ENCODE data around the gene REXO1. TPM values are rescaled to one million over a fixed set of nuclear protein-coding genes. Genes with fewer than 3 reads are reported as not detected.

The REXO1 gene
- total RNA-seq, 1 experiment from 2014 or later: 52.2 TPM

DNA sequence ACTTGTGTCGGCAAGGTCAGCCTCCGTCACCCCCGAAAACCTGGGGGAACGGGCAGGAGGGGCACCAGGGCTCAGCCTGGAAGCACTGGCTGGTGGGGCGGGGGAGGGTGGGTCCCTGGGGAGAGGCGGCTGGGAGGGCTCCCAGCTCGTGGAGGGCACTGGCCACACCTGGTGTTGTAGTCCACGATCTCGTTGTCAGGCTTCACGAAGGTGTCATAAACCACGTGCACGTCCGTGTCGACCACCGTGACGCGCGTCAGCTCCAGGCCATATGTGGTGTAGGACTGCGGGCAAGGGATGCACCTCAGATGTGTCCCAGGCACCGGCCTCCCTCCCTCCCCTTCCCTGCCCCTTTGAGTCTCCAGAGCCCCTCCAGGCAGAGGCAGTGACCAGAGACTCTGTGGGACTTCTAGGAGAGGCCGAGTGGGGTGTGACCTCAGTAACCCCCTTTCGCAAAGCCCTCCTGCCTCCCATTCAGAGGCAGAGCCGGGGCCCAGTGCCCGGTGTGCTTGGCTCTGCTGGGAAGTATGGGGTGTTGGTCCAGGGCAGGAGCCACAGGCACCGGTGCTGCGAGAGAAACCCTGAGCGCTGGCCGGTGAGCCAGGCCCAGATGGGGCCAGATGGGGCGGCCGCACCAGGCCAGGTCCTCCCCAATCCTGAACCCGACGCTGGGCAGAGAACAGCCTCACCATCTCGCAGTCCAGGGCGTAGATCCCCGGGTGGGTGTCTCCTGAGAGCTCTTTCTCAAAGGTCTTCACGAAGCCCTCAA lies 31.6 kb downstream of the REXO1 start:
- H3K9me3 ChIP-seq (ENCODE audit: control insufficient read depth in 1 of 2, insufficient read depth in 1 of 2, low read depth in 1 of 2, low read length in 2 of 2): no peaks in the 10 kb centered on the region
- RAD21 ChIA-PET (ENCODE audit: low non-redundant PET in 1 of 2, low total read pairs in 2 of 2, uncharacterized antibody in 2 of 2, unreplicated experiment in 2 of 2): no interaction called here
- POLR2A ChIA-PET: no interaction called here
- no peaks in the 10 kb centered on the region for H3K9me2 ChIP-seq (ENCODE audit: insufficient read depth)
- no peak overlapping the region for H3K27ac ChIP-seq (ENCODE audit: low read depth, low read length)
- BruUV-seq (replicated peaks): no TSS peak
- ATAC-seq (no peak), DNase-seq (ENCODE audit: low read depth, low spot score) (no peak)
- H3K79me2 ChIP-seq (ENCODE audit: insufficient read depth, low read length): no peaks in the 10 kb centered on the region
- H3K9ac ChIP-seq (ENCODE audit: low read length): no peak overlapping the region
- CTCF ChIA-PET: no interaction called here
- H3K27me3 ChIP-seq (ENCODE audit: insufficient read depth, low read length): no peaks in the 10 kb centered on the region
- no peak overlapping the region for H2AFZ ChIP-seq (ENCODE audit: low read depth, low read length, poor library complexity, severe bottlenecking)
- H4K20me1 ChIP-seq (ENCODE audit: insufficient read depth): no peaks in the 10 kb centered on the region
- H3K4me3 ChIP-seq (replicated peaks in 1 of 2; ENCODE audit: low read depth in 1 of 2, low read length in 2 of 2): no peak overlapping the region
- intact Hi-C loops (cut with micrococcal nuclease): loop anchor here (10.0 kb wide), 1 partner anchor 212 kb away; the partner anchor contains the start of gene UQCR11
- peaks cover 9 to 20% of the 10 kb centered on the region in 2 experiments for H3K4me1 ChIP-seq (ENCODE audit: control insufficient read depth in 1 of 2, insufficient read depth in 2 of 2, low read length in 2 of 2)
- TF ChIP-seq CBX3 (IDR thresholded peaks at IDR 0.05; ENCODE audit: low read depth): no peak
- H3K4me2 ChIP-seq (ENCODE audit: low read length): no peak overlapping the region
- H3K36me3 ChIP-seq (ENCODE audit: control insufficient read depth in 1 of 2, insufficient read depth in 2 of 2, low read length in 2 of 2): peaks cover 12 to 22% of the 10 kb centered on the region in 2 experiments

DNA sequence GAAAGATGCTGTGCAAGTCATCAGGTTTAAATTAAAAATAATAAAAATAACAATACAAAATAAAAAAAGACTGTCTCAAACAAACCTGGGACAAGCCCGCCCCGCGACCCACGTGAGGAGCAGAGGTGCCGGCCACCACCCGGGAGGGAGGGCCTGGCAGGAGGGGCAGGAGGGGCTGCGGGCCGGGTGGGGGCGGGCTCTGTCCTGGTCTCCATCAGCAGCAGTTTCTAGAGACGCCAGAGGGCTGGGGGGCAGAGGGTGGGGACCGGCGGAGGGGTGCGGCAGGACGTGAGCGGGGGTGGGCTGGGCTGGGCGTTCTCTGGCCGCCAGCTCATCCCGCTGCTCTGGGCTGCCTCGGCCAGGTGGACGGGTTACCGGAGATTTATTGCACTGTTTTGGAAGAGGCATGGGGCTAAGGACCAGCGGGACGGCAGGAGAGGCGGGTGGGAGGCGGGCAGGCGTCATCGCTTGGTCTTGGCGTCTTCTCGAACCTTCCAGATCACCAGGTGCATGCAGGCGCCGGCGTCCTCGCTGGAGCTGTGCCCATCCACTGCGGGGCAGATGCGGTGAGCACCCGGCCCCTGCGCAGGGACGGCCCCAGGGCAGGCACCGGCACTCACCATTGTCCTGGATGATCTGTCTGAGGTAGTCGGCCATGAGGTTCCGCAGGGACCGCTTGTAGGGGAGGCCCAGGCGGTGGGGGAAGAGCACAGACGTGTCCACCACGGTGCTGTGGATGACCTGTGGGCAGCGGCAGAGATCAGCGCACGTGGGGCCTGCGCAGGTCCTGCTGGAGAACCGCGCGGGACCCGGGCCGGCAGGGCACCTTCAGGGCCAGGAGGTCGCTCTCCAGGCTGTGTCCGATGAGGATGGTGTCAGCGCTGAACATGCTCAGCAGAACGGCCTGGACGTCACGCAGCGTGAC lies 32.4 kb downstream of the REXO1 start:
- RAD21 ChIA-PET (ENCODE audit: low non-redundant PET in 1 of 2, low total read pairs in 2 of 2, uncharacterized antibody in 2 of 2, unreplicated experiment in 2 of 2): no interaction called here
- H3K9me3 ChIP-seq (ENCODE audit: control insufficient read depth in 1 of 2, insufficient read depth in 1 of 2, low read depth in 1 of 2, low read length in 2 of 2): no peaks in the 10 kb centered on the region
- no peak for DNase-seq (ENCODE audit: low read depth, low spot score)
- CTCF ChIA-PET: no interaction called here
- H4K20me1 ChIP-seq (ENCODE audit: insufficient read depth): no peaks in the 10 kb centered on the region
- intact Hi-C loops (cut with micrococcal nuclease): loop anchor here (10.0 kb wide), 1 partner anchor 211 kb away; the partner anchor contains the start of gene UQCR11
- no peaks in the 10 kb centered on the region for H3K9me2 ChIP-seq (ENCODE audit: insufficient read depth)
- H3K4me3 ChIP-seq (replicated peaks in 1 of 2; ENCODE audit: low read depth in 1 of 2, low read length in 2 of 2): no peak overlapping the region
- H3K4me1 ChIP-seq (ENCODE audit: control insufficient read depth in 1 of 2, insufficient read depth in 2 of 2, low read length in 2 of 2): peaks cover 14 to 28% of the 10 kb centered on the region in 2 experiments
- no peak overlapping the region for H2AFZ ChIP-seq (ENCODE audit: low read depth, low read length, poor library complexity, severe bottlenecking)
- no peak overlapping the region for H3K9ac ChIP-seq (ENCODE audit: low read length)
- H3K27me3 ChIP-seq (ENCODE audit: insufficient read depth, low read length): no peaks in the 10 kb centered on the region
- H3K27ac ChIP-seq (ENCODE audit: low read depth, low read length): no peak overlapping the region
- BruUV-seq (replicated peaks): no TSS peak
- no peak for ATAC-seq
- H3K4me2 ChIP-seq (ENCODE audit: low read length): no peak overlapping the region
- H3K79me2 ChIP-seq (ENCODE audit: insufficient read depth, low read length): no peaks in the 10 kb centered on the region
- H3K36me3 ChIP-seq (ENCODE audit: control insufficient read depth in 1 of 2, insufficient read depth in 2 of 2, low read length in 2 of 2): peaks cover 12 to 22% of the 10 kb centered on the region in 2 experiments
- POLR2A ChIA-PET: no interaction called here
- TF ChIP-seq, protein P1, sequence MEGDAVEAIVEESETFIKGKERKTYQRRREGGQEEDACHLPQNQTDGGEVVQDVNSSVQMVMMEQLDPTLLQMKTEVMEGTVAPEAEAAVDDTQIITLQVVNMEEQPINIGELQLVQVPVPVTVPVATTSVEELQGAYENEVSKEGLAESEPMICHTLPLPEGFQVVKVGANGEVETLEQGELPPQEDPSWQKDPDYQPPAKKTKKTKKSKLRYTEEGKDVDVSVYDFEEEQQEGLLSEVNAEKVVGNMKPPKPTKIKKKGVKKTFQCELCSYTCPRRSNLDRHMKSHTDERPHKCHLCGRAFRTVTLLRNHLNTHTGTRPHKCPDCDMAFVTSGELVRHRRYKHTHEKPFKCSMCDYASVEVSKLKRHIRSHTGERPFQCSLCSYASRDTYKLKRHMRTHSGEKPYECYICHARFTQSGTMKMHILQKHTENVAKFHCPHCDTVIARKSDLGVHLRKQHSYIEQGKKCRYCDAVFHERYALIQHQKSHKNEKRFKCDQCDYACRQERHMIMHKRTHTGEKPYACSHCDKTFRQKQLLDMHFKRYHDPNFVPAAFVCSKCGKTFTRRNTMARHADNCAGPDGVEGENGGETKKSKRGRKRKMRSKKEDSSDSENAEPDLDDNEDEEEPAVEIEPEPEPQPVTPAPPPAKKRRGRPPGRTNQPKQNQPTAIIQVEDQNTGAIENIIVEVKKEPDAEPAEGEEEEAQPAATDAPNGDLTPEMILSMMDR (IDR thresholded peaks at IDR 0.05 in 2 of 3, conservative IDR thresholded peaks at IDR 0.05 in 1 of 3; ENCODE audit: borderline replicate concordance in 1 of 3, insufficient read depth in 1 of 3, low read depth in 2 of 3, low read length in 2 of 3): no peak
- TF ChIP-seq, protein P2, sequence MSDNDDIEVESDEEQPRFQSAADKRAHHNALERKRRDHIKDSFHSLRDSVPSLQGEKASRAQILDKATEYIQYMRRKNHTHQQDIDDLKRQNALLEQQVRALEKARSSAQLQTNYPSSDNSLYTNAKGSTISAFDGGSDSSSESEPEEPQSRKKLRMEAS (IDR thresholded peaks at IDR 0.05): no peak
- TF ChIP-seq ZNF274 (IDR thresholded peaks at IDR 0.05; ENCODE audit: low read depth, low read length): no peak
- TF ChIP-seq ZBTB33 (IDR thresholded peaks at IDR 0.05; ENCODE audit: extremely low read depth, insufficient replicate concordance, low read length): no peak
- no peak for TF ChIP-seq YY1 (IDR thresholded peaks at IDR 0.05; ENCODE audit: extremely low read depth, insufficient replicate concordance, low read depth, low read length)
- TF ChIP-seq FOSL1 (IDR thresholded peaks at IDR 0.05; ENCODE audit: low read depth): no peak
- no peak for TF ChIP-seq SRF (IDR thresholded peaks at IDR 0.05; ENCODE audit: low read depth)
- no peak for TF ChIP-seq SP1 (IDR thresholded peaks at IDR 0.05; ENCODE audit: low read depth)
- no peak for TF ChIP-seq POLR2A (IDR thresholded peaks at IDR 0.05; ENCODE audit: borderline replicate concordance, extremely low read depth, insufficient read depth, insufficient read length)
- TF ChIP-seq JUND (IDR thresholded peaks at IDR 0.05): no peak
- TF ChIP-seq EZH2phosphoT487 (IDR thresholded peaks at IDR 0.05; ENCODE audit: borderline replicate concordance): no peak
- no peak for TF ChIP-seq RAD21 (IDR thresholded peaks at IDR 0.05; ENCODE audit: low read depth)
- no peak for TF ChIP-seq POLR2AphosphoS5 (IDR thresholded peaks at IDR 0.05; ENCODE audit: low read depth, low read length)
